Myometrial cell (primary cell): Measurements from ENCODE around the gene OR51A7. TPM values are rescaled to one million over a fixed set of nuclear protein-coding genes. Genes with fewer than 3 reads are reported as not detected.

Experiments
- total RNA-seq: library from RNA; depleted of rRNA; stranded (reverse); fragments of >200 nt; gene quantifications from 2 replicates; pipeline ENCODE4 v1.2.3, GENCODE V29; 2015

OR51A7 gene, protein sequence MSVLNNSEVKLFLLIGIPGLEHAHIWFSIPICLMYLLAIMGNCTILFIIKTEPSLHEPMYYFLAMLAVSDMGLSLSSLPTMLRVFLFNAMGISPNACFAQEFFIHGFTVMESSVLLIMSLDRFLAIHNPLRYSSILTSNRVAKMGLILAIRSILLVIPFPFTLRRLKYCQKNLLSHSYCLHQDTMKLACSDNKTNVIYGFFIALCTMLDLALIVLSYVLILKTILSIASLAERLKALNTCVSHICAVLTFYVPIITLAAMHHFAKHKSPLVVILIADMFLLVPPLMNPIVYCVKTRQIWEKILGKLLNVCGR
- not detected in 2 replicates for total RNA-seq

DNA sequence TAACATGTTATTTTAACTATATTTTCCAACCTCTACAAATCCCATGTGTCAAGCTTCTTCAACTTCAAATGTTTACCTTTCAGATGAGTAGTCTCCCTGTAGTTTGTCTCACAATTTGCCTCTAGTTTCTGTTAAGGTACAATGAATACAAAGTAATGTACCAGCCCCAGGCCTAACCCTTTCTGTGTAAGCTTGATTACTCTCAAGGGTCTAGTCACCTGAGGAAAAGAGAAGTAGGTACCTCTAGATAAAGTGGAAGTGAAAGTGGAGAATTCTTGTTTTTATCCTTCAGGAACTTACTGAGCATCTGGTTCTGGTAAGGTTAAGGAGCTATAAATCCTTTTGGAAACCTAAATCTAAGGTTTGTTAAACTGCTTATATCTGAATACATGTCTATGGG lies at the start of gene OR51A7:
TSS of gene OR51A7 (plus strand) at position 300 of the 400 bp plus-strand sequence. CDS start 3,587 bp downstream, outside the sequence.

DNA sequence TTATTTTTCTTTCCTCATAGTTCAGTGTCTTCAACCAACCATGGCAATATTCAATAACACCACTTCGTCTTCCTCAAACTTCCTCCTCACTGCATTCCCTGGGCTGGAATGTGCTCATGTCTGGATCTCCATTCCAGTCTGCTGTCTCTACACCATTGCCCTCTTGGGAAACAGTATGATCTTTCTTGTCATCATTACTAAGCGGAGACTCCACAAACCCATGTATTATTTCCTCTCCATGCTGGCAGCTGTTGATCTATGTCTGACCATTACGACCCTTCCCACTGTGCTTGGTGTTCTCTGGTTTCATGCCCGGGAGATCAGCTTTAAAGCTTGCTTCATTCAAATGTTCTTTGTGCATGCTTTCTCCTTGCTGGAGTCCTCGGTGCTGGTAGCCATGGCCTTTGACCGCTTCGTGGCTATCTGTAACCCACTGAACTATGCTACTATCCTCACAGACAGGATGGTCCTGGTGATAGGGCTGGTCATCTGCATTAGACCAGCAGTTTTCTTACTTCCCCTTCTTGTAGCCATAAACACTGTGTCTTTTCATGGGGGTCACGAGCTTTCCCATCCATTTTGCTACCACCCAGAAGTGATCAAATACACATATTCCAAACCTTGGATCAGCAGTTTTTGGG lies 21.6 kb upstream of the OR51A7 start, which contains the start of gene OR51T1:
TSS of gene OR51T1 (plus strand) at position 41 of the 641 bp plus-strand sequence. CDS start at position 41, 0 bp downstream.

DNA sequence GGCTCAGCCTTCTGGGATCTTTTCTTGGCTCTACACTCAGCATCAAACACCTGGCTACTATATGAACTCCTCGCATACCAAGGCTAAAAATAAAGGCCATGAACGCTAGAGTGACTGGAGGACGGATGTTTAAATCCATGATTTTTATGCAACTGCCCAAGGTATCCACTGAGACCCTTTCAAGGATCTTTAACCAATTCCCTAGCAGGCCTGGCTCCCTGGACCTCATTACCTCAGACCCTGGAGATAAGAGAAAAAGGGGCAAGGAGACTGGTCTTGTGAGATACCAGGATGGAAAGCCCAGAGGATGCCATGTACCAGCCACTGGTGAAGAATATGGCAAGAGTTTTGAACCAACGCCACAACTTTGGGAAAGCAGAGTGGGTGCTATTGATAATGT lies 15.7 kb downstream of the OR51A7 start, which contains the start of gene OR51G2:
TSS of gene OR51G2 (minus strand) at position 101 of the 400 bp plus-strand sequence. CDS start 3,687 bp downstream, outside the sequence.

DNA sequence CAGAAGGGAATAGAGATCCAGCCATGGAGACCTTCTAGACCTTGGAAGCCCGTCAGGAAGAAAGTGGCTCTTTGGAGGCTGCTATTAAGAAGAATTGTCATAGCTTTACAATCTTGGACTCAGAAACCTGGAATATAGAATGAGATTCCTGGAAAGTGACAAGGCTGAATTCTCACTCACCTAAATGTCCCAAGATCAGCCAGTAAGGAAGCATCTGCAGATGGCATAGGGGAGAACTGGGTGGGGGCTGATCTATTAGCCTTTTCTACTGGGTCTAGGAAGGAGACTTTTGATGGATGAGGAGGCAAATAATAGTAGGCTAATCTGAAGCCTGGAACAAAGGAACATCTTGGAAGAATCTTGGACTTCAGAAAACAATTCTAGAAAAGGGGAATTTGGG lies 20.7 kb downstream of the OR51A7 start, which contains the start of gene OR51G1:
TSS of gene OR51G1 (minus strand) at position 101 of the 400 bp plus-strand sequence. CDS start at position 101, 0 bp downstream.

DNA sequence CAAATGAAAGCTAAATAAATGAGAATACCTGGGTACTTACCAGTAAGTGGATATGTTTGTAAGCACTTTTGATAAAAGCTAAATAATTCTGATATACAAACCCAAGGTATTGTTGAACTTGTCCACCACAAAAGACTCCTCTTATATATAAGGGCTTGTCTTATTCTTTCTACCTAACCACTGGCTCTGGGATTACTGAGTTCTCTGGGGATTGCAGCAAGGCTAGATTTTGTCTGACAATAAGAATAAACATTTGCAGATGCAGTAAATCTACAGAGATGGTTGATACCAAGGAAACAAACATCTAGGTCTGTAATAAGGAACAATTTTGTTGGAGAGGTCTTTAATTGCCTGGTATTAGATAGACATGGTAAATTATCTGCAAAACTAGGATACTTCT lies 43.9 kb downstream of the OR51A7 start, which contains the start of gene OR51A4:
TSS of gene OR51A4 (minus strand) at position 101 of the 400 bp plus-strand sequence. CDS start 505 bp downstream, outside the sequence.

DNA sequence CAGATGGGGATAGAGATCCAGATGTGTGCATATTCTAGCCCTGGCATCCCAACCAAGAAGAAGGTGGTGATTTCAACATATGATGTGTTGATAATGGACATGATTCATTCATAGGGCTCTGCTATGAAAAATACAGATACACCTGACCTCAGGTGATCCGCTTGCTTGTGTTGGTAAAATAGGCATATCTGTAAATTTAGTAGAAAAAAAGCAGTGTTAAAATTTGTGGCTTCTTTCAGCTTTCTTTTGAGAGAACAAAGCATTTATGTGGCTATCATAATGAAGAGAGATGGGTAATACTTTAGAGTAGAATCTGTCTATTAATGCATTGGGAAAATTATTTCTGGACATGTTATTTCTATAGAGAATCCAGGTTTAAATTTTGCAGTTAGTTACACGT lies 52.0 kb downstream of the OR51A7 start, which contains the start of gene OR51A2:
TSS of gene OR51A2 (minus strand) at position 101 of the 400 bp plus-strand sequence. CDS start at position 101, 0 bp downstream.

Other genes with a start within 250 kb of the OR51A7 start
- gene OR51E2, start 205.9 kb upstream of the OR51A7 start, total RNA-seq: under 0.01 TPM in 1 of 2 replicates, not detected in the other
- gene MMP26, start 199.0 kb upstream of the OR51A7 start, total RNA-seq: not detected in 2 replicates
- not detected in 2 replicates for gene OR51F1, start 133.8 kb upstream of the OR51A7 start, total RNA-seq
- gene OR52R1, start 99.4 kb upstream of the OR51A7 start, total RNA-seq: not detected in 2 replicates
- gene OR51F2, start 82.5 kb upstream of the OR51A7 start, total RNA-seq: not detected in 2 replicates
- gene OR51S1, start 54.6 kb upstream of the OR51A7 start, total RNA-seq: not detected in 2 replicates
- gene OR51T1, start 21.9 kb upstream of the OR51A7 start, total RNA-seq: not detected in 2 replicates
- not detected in 2 replicates for gene OR51G2, start 15.6 kb downstream of the OR51A7 start, total RNA-seq
- not detected in 2 replicates for gene OR51G1, start 20.6 kb downstream of the OR51A7 start, total RNA-seq
- gene OR51A4, start 43.8 kb downstream of the OR51A7 start, total RNA-seq: not detected in 2 replicates
- not detected in 2 replicates for gene OR51A2, start 51.9 kb downstream of the OR51A7 start, total RNA-seq
- gene OR51L1, start 91.1 kb downstream of the OR51A7 start, total RNA-seq: not detected in 2 replicates
- 1.7 TPM in 1 of 2 replicates, not detected in the other for gene OR52J3, start 142.7 kb downstream of the OR51A7 start, total RNA-seq
- not detected in 2 replicates for gene OR52E2, start 155.8 kb downstream of the OR51A7 start, total RNA-seq
- not detected in 2 replicates for gene OR52E1, start 165.8 kb downstream of the OR51A7 start, total RNA-seq
- not detected in 2 replicates for gene OR52A5, start 234.6 kb downstream of the OR51A7 start, total RNA-seq